ENCODE data around the gene PUSL1.

The PUSL1 gene

DNA sequence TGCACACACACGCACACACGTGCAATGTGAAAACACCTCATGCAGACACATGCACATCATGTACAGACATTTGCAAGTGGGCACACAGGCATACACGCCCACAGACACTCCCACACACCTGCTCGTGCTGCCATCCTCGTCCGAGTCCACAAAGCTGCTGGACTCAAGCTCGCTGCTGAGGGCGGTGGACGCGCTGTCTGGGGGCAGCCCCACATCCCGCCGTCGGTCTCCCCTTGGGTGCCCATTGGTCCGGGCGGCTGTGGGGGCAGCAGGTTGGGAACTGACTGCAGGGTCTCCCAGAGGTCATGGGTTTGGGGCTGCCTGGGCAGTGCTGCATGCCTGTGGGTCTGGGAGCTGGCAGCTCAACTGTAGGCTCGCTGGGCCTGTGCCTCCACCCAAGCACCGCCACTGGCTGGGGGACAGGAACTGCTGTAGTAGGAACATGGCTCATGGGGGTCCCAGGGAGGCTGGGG lies 33.2 kb downstream of the PUSL1 start:
- no peak overlapping the region for H3K27ac ChIP-seq
- TF ChIP-seq, protein P1, sequence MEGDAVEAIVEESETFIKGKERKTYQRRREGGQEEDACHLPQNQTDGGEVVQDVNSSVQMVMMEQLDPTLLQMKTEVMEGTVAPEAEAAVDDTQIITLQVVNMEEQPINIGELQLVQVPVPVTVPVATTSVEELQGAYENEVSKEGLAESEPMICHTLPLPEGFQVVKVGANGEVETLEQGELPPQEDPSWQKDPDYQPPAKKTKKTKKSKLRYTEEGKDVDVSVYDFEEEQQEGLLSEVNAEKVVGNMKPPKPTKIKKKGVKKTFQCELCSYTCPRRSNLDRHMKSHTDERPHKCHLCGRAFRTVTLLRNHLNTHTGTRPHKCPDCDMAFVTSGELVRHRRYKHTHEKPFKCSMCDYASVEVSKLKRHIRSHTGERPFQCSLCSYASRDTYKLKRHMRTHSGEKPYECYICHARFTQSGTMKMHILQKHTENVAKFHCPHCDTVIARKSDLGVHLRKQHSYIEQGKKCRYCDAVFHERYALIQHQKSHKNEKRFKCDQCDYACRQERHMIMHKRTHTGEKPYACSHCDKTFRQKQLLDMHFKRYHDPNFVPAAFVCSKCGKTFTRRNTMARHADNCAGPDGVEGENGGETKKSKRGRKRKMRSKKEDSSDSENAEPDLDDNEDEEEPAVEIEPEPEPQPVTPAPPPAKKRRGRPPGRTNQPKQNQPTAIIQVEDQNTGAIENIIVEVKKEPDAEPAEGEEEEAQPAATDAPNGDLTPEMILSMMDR (conservative IDR thresholded peaks at IDR 0.05) = no peak

DNA sequence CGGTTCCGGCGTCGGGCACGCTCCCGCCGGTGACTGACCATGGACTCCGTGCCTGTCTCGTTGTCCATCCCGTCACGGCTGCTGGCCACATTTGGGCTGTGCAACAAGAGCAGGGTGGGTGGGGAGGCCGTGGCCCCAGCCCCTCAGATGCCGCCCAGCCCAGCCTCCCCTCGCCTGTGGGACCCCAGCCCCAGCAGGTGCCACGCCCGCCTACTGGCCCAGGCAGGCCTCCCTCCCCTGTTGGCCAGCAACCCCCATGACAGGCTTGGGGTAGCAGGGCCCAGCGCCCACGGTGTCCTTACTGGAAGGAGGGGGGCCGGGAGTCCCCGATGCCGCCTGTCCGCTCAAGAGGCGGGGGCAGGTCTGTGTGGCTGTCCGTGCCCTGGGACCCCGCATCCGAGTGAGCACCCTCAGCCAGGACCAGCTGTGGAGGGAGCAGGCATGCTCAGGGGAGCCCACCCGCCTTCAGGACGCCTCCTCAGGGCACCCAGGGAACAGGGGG lies 33.7 kb downstream of the PUSL1 start:
- no peak overlapping the region for H3K27ac ChIP-seq
- TF ChIP-seq, protein P1 (conservative IDR thresholded peaks at IDR 0.05) = no peak

DNA sequence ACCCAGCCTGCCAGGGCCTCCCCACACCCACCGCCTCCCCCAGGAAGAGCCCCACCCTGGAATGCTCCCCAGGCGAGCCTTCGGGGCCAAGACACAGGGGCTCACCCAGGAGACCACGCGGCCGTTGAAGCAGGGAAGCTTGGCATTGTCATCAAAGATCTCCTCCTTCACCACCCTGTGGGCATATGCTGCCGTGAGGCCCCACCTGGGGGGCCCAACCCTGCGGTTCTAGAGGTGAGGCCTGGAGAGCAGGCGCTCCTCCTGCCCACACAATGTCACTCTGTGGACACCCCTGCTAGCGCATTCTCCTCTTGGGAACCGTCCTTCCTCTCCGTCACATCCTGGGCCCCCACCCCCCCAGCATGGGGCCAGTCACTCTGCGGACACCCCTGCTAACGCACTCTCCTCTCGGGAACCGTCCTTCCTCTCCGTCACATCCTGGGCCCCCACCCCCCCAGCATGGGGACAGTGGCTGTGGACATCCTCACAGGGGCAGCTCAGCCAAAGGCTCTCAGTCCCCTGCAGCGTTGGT lies 34.3 kb downstream of the PUSL1 start:
- H3K27ac ChIP-seq = no peak overlapping the region
- TF ChIP-seq, protein P1 (conservative IDR thresholded peaks at IDR 0.05) = no peak

DNA sequence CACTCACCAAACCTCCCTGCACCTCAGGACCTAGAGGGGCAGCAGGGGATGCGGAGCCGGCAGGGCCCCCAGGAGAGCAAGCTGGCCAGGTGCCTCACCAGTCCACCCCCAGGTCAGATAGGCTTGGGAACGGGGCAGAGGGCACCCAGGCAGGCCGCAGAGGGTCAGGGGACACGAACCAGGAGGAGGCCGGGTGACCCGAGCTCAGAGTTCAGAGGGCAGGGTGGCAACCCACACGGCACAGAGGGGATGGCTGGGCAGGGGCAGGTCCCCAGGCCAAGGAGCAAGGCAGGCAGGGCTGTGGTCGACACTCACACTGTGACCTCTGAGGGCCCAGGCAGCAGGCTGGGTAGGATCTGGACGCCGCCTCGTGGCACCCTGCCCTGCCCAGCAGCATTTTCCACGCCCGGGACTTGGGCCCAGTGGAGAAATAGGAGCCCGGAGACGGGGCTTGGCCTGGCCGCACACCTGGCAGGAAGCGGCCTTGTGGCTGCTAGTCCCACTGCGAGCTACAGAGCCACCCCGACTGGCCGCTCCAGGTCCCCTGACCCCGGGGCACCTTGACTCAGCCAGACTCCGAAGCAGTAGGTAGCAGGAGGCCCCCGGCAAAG lies 35.5 kb downstream of the PUSL1 start:
- H3K27ac ChIP-seq = peak overlapping the region; percentile 93; the same call in 1 of the 2 replicates
- TF ChIP-seq, protein P1 (conservative IDR thresholded peaks at IDR 0.05) = no peak

DNA sequence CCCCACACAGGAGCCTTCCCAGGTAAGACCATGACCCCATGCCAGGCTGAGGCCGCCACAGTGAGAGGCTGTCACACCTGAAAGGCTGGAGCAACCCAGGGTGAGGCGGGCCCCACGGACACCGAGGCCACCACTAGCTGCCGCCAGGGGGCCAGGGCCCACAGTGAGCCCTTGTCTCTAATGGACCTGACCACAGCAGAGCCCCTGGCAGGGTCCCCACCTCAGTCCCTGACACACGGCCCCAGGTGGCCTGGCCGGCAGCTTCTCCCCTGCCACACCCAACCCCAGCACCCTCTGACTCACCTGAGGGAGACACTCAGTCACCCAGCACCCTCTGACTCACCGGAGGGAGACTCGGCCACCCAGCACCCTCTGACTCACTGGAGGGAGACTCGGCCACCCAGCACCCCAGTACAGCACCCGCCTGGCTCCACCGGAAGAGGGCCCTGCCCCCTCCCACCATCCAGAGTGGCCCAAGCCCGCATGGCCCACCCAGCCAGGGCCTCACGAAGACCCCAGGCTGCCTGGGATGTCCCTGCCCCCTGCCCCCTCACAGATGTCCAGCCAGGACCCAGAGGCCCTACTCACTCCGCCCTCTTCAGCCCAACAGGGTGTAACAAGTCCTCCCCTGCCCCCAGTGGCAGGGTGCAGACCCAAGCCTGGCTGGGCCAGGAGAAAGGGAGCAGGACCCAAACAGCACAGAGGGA lies 36.4 kb downstream of the PUSL1 start:
- peak overlapping the region; percentile 93 for H3K27ac ChIP-seq
- TF ChIP-seq, protein P1 (conservative IDR thresholded peaks at IDR 0.05) = peak; percentile 82

DNA sequence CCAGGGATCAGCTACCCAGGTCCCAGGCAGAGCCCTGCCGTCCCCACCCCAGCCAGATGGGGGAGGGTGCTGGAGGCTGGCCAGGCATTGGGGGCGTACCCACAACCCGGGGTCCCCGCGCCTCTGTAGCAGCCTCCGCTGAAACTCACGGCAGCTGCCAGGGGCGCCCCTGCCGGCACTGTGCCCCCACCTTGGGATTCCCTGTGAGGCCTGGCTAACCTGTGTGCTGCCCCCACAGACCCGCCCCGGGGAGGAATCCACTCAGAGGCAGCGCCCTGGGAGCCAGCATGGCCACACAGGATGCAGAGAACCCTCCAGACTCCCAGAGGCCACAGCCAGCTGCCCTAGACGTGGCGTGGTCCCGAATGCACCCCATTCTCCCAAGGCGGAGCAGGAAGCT lies 37.0 kb downstream of the PUSL1 start:
- TF ChIP-seq, protein P1 (conservative IDR thresholded peaks at IDR 0.05) = no peak
- H3K27ac ChIP-seq = peak overlapping the region; percentile 93

DNA sequence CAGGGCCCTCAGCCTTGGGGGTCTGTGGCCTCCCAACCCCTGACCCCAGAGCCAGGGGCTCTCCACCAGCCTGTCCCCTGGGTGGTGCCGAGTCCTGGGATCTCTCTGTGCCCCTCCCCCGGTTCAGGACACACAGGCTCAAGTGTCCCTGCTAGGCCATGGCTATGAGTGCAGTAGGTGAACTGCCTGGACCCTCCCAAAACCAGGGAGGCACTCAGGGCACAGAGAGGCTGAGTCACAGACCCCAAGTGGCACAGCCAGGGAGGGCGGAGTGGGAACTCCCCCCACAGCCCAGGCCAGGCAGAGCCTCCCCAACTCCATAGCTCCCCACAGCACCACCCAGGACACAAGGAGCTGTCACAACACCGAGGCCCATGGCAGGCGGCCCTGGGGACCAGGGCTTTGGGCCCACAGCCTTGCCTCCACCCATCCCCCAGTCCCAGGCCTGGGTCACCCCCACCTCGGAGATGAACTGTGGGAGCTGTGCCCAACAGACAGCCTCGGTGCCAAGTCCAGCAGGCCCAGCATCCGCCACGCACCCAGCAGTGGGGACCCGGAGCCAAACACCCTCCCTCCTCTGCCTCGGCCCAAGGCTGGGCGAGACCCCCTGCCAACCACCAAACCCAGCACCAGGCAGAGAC lies 37.6 kb downstream of the PUSL1 start:
- TF ChIP-seq, protein P1 (conservative IDR thresholded peaks at IDR 0.05) = no peak
- peak overlapping the region; percentile 93; the same call in 1 of the 2 replicates for H3K27ac ChIP-seq
